Measurements from ENCODE around the gene TMEM69.
"Not testable (repeated sequence)": the region's sequence is repeated elsewhere in the genome, so short reads cannot be mapped to it uniquely, and the experiment has no call there.

Gene TMEM69

DNA sequence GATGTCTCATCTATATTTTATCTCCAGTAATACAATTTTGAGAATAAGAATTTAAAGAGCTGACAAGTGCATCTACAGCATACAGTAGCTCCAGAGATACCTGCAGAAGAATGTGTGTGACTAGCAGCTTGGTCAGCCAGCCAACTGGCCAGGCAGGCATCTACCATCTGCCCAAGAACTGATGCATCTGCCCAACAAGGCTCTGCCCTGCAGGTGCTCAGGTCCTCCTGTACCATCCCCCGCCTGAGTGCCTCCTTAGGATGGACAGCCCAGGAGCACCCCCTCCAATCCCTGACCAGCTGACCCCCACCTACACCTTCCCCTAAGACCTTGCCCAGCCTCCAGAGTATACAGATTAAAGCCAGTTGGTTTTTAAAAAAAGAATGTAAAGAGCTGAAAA, 30.3 kb downstream of the TMEM69 start:
- H3K27me3 Mint-ChIP-seq (ENCODE audit: low read depth, poor library complexity), result no peaks in the 10 kb centered on the region
- H3K4me1 Mint-ChIP-seq, result no peaks in the 10 kb centered on the region
- H3K9me3 Mint-ChIP-seq, result peaks cover 8% of the 10 kb centered on the region
- H3K27ac Mint-ChIP-seq, result no peak overlapping the region
- TF ChIP-seq, protein P1, sequence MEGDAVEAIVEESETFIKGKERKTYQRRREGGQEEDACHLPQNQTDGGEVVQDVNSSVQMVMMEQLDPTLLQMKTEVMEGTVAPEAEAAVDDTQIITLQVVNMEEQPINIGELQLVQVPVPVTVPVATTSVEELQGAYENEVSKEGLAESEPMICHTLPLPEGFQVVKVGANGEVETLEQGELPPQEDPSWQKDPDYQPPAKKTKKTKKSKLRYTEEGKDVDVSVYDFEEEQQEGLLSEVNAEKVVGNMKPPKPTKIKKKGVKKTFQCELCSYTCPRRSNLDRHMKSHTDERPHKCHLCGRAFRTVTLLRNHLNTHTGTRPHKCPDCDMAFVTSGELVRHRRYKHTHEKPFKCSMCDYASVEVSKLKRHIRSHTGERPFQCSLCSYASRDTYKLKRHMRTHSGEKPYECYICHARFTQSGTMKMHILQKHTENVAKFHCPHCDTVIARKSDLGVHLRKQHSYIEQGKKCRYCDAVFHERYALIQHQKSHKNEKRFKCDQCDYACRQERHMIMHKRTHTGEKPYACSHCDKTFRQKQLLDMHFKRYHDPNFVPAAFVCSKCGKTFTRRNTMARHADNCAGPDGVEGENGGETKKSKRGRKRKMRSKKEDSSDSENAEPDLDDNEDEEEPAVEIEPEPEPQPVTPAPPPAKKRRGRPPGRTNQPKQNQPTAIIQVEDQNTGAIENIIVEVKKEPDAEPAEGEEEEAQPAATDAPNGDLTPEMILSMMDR (IDR thresholded peaks at IDR 0.05), result no peak
- no peak overlapping the region for H3K4me3 Mint-ChIP-seq
- DNase-seq, result no peak
- peaks cover 40% of the 10 kb centered on the region for H3K36me3 Mint-ChIP-seq (ENCODE audit: low read depth)

DNA sequence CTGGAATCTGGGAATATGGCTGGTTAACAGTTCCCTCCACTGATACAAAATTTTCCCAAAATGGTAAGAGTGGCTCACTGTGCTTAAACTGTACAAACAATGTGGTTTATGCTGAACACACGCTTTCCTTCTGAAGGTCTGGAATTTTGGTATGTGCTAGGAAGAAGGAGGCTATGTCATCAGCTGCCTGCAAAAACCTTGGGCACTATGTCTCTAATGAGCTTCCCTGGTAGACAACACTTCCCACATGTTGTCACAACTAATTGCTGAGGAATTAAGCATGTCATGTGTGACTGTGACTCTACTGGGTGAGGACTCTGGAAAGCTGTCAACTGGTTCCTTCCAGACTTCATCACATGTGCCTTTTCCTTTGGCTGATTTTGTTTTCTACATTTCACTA, 33.2 kb downstream of the TMEM69 start:
- Mint-ChIP-seq H3K36me3 (ENCODE audit: low read depth) (peaks cover 19% of the 10 kb centered on the region), H3K9me3 (peaks cover 10% of the 10 kb centered on the region), H3K27me3 (ENCODE audit: low read depth, poor library complexity) (no peaks in the 10 kb centered on the region), H3K4me1 (no peaks in the 10 kb centered on the region), H3K27ac (peak overlapping the region; percentile 8), H3K4me3 (no peak overlapping the region)
- DNase-seq, result no peak
- TF ChIP-seq, protein P1 (IDR thresholded peaks at IDR 0.05), result no peak

DNA sequence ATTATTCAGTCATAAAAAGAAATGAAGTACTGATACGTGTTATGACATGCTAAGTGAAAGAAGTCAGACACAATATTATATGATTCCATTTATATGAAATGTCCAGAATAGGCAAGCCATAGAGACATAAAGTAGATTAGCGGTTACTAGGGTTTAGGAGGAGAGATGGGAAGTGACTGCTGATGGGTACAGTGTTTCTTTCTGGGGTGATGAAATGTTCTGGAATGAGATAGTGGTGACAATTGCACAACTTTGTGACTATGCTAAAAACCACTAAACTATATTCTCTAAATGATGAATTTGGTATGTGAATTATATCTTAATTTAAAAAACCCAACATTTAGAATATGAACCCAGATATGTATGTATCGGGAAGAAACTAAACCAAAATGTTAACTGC, 34.8 kb downstream of the TMEM69 start:
- TF ChIP-seq, protein P1 (IDR thresholded peaks at IDR 0.05), result no peak
- no peak for DNase-seq

DNA sequence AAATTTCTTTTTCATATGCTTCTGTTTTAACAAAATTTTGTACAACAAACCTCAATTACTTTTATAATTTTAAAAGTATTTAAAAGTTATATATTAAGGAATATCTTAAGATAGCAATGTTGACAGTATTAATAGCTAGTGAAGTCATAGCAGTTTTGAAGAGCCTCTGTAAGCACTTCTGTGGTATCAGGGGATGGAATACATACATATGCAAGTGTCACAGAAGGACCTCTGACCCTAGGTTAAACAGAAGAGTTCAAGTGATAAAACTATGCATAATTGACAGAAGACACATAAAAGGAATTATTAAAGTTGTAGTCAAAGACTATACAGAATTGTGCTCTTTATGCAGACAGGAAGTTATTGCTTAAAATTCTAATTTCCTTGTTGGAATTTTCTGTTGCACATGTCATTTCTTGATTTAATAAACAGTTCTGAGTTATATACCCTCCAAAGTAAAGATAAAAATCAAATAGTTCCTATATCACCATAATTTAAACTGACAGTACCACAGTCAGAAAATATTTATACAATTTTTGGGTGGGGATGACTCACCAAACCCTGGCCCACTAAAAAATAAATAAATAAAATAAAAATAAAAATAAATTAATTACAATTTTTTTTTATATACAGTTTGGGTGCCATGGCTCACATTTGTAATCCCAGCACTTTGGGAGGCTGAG, 35.4 kb downstream of the TMEM69 start:
- Mint-ChIP-seq H3K4me1 (no peaks in the 10 kb centered on the region), H3K36me3 (ENCODE audit: low read depth) (peaks cover 33% of the 10 kb centered on the region), H3K9me3 (peaks cover 10% of the 10 kb centered on the region), H3K27me3 (ENCODE audit: low read depth, poor library complexity) (no peaks in the 10 kb centered on the region), H3K4me3 (no peak overlapping the region), H3K27ac (no peak overlapping the region)
- no peak for DNase-seq
- TF ChIP-seq, protein P1 (IDR thresholded peaks at IDR 0.05), result no peak

More for the DNA sequence above, 34.8 kb downstream of the TMEM69 start:
- Mint-ChIP-seq H3K27ac (no peak overlapping the region), H3K27me3 (ENCODE audit: low read depth, poor library complexity) (no peaks in the 10 kb centered on the region), H3K4me1 (no peaks in the 10 kb centered on the region), H3K4me3 (no peak overlapping the region), H3K9me3 (peaks cover 10% of the 10 kb centered on the region), H3K36me3 (ENCODE audit: low read depth) (peaks cover 30% of the 10 kb centered on the region)

DNA sequence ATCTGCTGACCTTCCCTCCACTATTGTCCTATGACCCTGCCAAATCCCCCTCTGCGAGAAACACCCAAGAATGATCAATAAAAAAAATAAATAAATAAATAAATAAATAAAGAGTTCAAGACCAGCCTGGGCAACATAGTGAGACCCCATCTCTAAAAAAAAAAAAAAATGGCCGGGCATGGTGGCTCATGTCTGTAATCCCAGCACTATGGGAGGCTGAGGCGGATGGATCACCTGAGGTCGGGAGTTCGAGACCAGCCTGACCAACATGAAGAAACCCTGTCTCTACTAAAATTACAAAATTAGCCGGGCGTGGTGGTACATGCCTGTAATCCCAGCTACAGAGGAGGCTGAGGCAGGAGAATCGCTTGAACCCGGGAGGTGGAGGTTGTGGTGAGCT, 38.0 kb downstream of the TMEM69 start:
- H3K4me1 Mint-ChIP-seq, H3K27ac Mint-ChIP-seq, H3K9me3 Mint-ChIP-seq: not testable (repeated sequence)

DNA sequence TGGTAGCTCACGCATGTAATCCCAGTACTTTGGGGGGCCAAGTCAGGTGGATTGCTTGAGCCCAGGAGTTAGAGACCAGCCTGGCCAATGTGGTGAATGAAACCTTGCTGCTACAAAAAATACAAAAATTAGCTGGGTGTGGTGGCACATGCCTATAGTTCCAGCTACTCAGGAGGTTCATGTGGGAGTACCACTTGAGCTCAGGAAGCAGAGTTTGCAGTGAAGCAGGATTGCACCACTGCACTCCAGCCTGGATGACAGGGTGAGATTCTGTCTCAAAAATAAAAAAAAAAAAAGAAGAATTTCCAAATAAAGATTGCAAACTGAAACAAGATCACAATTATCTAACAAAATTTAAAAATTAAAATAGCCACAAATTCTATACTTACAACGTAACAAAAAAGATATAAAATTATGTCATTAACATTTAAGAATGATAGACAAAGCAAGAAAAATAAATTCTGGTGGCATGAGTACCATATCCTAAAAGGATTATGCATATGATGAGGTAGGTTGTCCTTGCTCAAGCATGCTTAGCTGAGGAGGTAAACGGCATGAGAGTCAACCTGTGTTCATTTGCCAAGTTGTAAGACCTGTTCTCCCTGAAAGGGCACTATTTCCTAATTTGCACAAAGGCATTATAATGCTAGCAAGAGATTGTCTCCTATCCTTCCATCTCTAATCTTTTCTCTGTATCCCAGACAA, 42.2 kb downstream of the TMEM69 start:
- Mint-ChIP-seq H3K27me3 (ENCODE audit: low read depth, poor library complexity) (peaks cover 6% of the 10 kb centered on the region), H3K36me3 (ENCODE audit: low read depth) (peaks cover 41% of the 10 kb centered on the region), H3K4me3 (no peak overlapping the region), H3K4me1 (peaks cover 13% of the 10 kb centered on the region), H3K27ac (no peak overlapping the region), H3K9me3 (no peaks in the 10 kb centered on the region)
- DNase-seq, result no peak
- TF ChIP-seq, protein P1 (IDR thresholded peaks at IDR 0.05), result no peak

More for the DNA sequence above, 38.0 kb downstream of the TMEM69 start:
- H3K27me3 Mint-ChIP-seq (ENCODE audit: low read depth, poor library complexity); H3K4me3 Mint-ChIP-seq; DNase-seq: not testable (repeated sequence)
- peaks cover 38% of the 10 kb centered on the region for H3K36me3 Mint-ChIP-seq (ENCODE audit: low read depth)
